GM21367 (cell line): Measurements from ENCODE around the gene RSPO4.

Source experiments
- ATAC-seq: cut with Tn5 transposase; IDR thresholded peaks from one replicate; pipeline ENCODE4 v1.9.1; 2021; ENCODE audit not compliant: unreplicated experiment

RSPO4 gene

DNA sequence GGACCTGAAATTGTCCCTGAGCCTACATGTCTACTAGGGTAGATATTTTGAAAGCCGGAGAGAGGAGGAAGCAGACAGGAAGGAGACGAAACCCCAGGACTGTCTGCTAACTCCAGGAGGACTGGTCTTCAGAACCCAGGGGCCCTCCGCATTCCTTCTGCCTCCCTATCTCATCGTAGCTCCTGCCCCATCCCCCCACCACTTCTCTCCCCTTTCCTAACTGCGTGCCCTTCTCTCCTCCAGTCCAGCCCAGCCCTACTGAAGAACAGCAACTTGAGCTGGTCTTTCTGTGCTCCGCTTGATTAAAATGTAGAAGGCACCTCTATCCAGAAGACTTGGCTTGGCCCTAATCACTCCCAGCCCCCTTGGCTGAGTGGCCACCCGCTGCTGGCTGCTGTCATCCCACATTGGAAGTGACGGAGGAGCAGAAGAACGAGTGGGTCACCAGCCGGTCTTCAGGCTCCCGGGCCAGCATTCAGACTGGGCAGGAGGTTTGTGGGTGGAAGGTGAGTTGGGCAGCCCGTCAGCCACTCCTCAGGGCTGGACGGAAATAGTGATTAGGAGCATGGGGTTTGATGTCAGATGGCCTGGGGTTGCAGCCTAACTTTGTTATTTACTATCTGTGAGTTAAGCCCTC, 57.2 kb downstream of the RSPO4 start:
- ATAC-seq: no peak

DNA sequence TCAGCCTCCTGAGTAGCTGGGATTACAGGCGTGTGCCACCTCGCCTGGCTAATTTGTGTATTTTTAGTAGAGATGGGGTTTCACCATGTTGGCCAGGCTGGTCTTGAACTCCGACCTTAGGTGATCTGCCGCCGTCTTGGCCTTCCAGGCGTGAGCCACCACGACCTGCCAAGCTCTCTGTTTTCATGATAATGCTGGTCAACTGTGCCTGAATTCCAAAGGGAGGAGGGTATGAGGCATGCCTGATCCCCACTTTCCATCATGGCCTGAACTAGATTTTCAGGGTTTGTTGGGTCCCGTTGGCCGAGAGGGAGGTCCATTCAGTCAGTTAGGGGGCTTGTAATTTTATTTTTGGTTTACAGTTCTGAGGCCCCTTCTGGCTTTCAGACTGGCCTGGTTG, 58.0 kb downstream of the RSPO4 start:
- ATAC-seq: no peak

GRCh38 chr20:942611-943010, 59.5 kb downstream of the RSPO4 start:
- ATAC-seq: no peak

- ATAC-seq: no peak
Observed at GRCh38 chr20:940926-941325, 61.2 kb downstream of the RSPO4 start.

DNA sequence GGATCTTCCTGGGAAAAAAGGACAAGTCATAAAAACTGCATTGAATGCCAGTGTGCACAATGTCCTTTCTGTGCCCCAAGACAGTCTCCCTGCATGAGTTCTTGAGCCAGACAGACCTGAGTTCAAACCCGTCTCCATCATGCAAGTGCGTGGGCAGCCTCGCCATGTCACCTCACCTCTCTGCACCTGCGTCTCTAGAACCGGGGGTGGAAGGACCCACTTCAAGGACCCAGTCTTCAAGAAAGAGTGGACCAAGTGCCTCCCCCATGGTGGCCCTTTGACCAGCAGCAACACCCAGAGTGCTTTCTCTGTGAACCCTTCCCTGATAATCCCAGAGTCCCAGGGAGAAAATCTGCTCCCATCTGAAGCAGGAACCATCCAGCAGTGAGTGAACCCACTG, 62.5 kb downstream of the RSPO4 start:
- ATAC-seq: no peak

GRCh38 chr20:934186-934840, 67.8 kb downstream of the RSPO4 start:
- ATAC-seq: no peak

- ATAC-seq: no peak
Observed at GRCh38 chr20:933029-933428, 69.1 kb downstream of the RSPO4 start.

- ATAC-seq: no peak
Observed at GRCh38 chr20:931401-931800, 70.7 kb downstream of the RSPO4 start.

DNA sequence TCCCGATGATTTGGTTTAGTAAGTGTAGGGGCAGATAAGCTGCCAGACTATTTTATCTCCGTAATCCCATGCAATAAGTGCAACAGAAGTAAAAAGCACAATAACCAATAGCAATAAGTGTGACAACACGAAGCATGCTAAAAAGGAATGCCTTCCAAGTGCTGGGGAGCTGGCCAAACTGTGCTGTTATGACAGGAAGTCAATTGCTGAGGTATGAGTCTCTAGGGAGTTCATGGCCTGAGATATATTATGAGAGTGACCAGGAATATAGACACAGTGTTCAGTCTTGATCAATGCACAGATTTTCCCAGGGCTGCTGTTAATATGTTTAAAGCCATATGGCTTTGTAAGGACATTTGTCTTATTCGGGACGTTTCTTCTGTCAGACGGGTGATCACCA, 75.4 kb downstream of the RSPO4 start:
- no peak for ATAC-seq

GRCh38 chr20:925516-925915, 76.6 kb downstream of the RSPO4 start:
- no peak for ATAC-seq

GRCh38 chr20:924639-925038, 77.5 kb downstream of the RSPO4 start:
- ATAC-seq: no peak

GRCh38 chr20:922781-923180, 79.3 kb downstream of the RSPO4 start:
- ATAC-seq: no peak

DNA sequence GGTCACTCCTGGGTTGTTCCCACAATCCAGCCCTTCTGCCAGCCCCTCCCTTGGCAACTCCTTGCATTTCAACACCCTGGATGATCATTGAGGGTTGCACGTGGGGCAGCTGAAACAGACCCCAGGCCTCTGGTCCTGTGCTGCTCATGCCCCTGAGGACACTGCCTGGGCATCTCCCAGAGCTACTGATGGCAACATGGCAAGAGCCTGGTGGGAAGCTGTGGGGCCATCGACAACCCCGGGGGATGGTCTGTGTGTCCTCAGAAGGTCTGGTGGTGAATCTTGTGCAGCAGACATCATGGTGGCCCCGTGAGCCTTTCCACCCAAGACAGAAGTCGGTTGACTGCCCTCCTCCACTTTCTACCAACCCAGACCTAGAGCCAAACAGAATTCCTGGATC, 81.0 kb downstream of the RSPO4 start:
- ATAC-seq: no peak

- ATAC-seq: no peak
Observed at GRCh38 chr20:920311-920710, 81.8 kb downstream of the RSPO4 start.

- no peak for ATAC-seq
Observed at GRCh38 chr20:919491-919916, 82.6 kb downstream of the RSPO4 start.

DNA sequence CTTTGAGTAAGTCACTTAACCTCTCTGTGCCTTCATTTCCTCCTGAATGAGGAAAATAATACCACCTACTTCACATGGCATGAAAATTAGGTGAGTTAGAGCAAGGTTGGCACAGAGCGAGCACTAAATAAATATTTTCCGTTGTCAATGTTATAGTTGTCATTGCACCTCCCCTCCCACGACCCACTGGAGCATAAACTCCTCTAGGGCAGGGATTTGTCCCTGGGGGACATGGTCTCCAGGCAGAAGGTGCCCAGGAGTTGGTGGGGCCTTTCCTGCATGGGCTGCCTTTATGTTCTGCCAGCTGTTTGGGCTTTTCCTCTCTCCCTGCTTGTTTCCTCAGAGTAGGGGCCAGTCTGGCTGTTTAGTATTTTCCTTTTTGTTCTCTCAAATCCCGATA, 84.7 kb downstream of the RSPO4 start:
- no peak for ATAC-seq

GRCh38 chr20:916825-917224, 85.3 kb downstream of the RSPO4 start:
- no peak for ATAC-seq

GRCh38 chr20:916125-916799, 85.8 kb downstream of the RSPO4 start, which contains the start of gene ANGPT4:
ANGPT4 (minus strand) TSS chr20:916334; CDS start chr20:916214, 120 bp downstream.
- ATAC-seq: no peak

DNA sequence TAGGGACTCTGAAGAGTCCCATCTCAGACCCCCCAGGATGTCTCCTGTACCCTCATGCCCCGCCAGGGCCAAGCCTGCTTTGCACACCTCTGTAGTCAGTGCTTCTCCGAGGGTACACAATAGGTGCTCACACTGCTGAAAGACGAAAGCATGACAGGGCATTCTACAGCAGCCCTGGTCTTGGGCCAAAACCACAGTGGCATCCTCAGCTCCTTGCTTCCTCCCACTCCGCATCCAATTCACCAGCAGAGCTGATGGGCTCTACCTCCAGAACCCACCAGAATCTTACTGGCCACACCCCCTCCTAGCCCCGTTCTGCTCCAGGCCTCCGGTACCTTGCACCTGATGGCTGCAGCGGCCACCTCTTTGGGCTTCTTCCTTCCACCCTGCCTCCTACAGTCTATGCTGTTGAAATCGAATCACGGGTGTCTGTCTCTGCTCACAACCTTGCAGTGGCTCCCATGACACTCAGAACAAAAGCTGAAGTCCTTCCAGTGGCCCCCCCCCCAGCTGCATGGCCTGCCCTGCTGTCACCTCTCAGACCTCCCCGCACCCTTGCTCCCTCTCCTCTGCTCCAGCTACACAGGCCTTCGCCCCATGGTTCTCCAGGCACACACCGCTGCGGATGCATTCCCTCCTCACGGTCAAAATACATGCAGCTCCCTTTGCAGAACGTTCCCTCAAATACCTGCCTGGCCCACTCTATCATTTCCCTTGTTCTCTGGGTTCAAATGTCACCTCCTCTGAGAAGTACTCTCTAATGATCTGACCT, 87.2 kb downstream of the RSPO4 start:
- ATAC-seq: no peak

GRCh38 chr20:913306-913849, 88.7 kb downstream of the RSPO4 start:
- ATAC-seq: no peak

GRCh38 chr20:911882-912600, 90.1 kb downstream of the RSPO4 start:
- ATAC-seq: no peak
